Measurements from ENCODE around the gene SYNGR3. TPM values are rescaled to one million over a fixed set of nuclear protein-coding genes. Genes with fewer than 3 reads are reported as not detected.

Gene SYNGR3
- total RNA-seq, 4 donors from 2014 or later, result 2.1 to 5.6 (median 3.3) TPM

- intact Hi-C loops (cut with DNase I), result no loop called here
- WGBS, result under 1% methylated on average over 17 of the region's 25 CpGs
- Histone ChIP-seq H3K27me3 (peaks cover 3 to 48% (median 32%) of the 10 kb centered on the region in 4 donors), H3K36me3 (peaks cover 11 to 27% (median 23%) of the 10 kb centered on the region in 4 donors), H3K27ac (replicated peaks in 1 of 4) (no peak overlapping the region), H3K4me3 (peak overlapping the region in 3 of 4 donors; percentile 20 to 51 (median 24)), H3K9me3 (no peaks in the 10 kb centered on the region), H3K4me1 (peaks cover 33 to 54% (median 48%) of the 10 kb centered on the region in 4 donors)
- DNase-seq (ENCODE audit: extremely low spot score), result no peak
- no peak for TF ChIP-seq EP300 (IDR thresholded peaks at IDR 0.05)
- no peak for TF ChIP-seq POLR2AphosphoS5 (IDR thresholded peaks at IDR 0.05)
- no peak for TF ChIP-seq POLR2A (IDR thresholded peaks at IDR 0.05; ENCODE audit: low read depth)
- no peak for TF ChIP-seq CTCF (IDR thresholded peaks at IDR 0.05)
Observed at GRCh38 chr16:1990101-1990350, 256 bp downstream of the SYNGR3 start.

- DNase-seq (ENCODE audit: extremely low spot score), result no peak
- 0% methylated on average over 20 of the region's 50 CpGs for WGBS
- peaks cover 3 to 48% (median 32%) of the 10 kb centered on the region in 4 donors for H3K27me3 ChIP-seq
- H3K36me3 ChIP-seq, result peaks cover 11 to 22% (median 20%) of the 10 kb centered on the region in 4 donors
- H3K27ac ChIP-seq (replicated peaks in 1 of 4), result no peak overlapping the region
- peak overlapping the region; percentile 5 to 51 (median 22) for H3K4me3 ChIP-seq
- H3K9me3 ChIP-seq, result no peaks in the 10 kb centered on the region
- peaks cover 28 to 49% (median 43%) of the 10 kb centered on the region in 4 donors for H3K4me1 ChIP-seq
- no peak for TF ChIP-seq POLR2A (IDR thresholded peaks at IDR 0.05; ENCODE audit: low read depth)
- intact Hi-C loops (cut with DNase I), result no loop called here
Observed at GRCh38 chr16:1990351-1991134, 773 bp downstream of the SYNGR3 start.

- Histone ChIP-seq H3K27me3 (peaks cover 3 to 48% (median 32%) of the 10 kb centered on the region in 4 donors), H3K4me3 (peak overlapping the region; percentile 45 to 61 (median 48)), H3K9me3 (no peaks in the 10 kb centered on the region), H3K4me1 (peaks cover 26 to 43% (median 38%) of the 10 kb centered on the region in 4 donors), H3K27ac (replicated peaks in 1 of 4) (no peak overlapping the region), H3K36me3 (peaks cover 5 to 16% (median 14%) of the 10 kb centered on the region in 4 donors)
- DNase-seq (ENCODE audit: extremely low spot score), result no peak
- 16% methylated on average over 8 of the region's 18 CpGs for WGBS
- TF ChIP-seq EP300 (IDR thresholded peaks at IDR 0.05), result no peak
- no peak for TF ChIP-seq POLR2A (IDR thresholded peaks at IDR 0.05; ENCODE audit: low read depth)
- TF ChIP-seq POLR2AphosphoS5 (IDR thresholded peaks at IDR 0.05), result no peak
- TF ChIP-seq CTCF (IDR thresholded peaks at IDR 0.05), result no peak
- intact Hi-C loops (cut with DNase I), result no loop called here
Observed at GRCh38 chr16:1991135-1991551, 1.4 kb downstream of the SYNGR3 start.

- DNase-seq (ENCODE audit: extremely low spot score), result no peak
- H3K27me3 ChIP-seq, result peaks cover 3 to 48% (median 32%) of the 10 kb centered on the region in 4 donors
- WGBS, result 30% methylated on average over 8 of the region's 22 CpGs
- intact Hi-C loops (cut with DNase I), result no loop called here
- peak overlapping the region in 3 of 4 donors; percentile 35 to 54 (median 35) for H3K27ac ChIP-seq (replicated peaks in 1 of 4)
- TF ChIP-seq EP300 (IDR thresholded peaks at IDR 0.05) (no peak), CTCF (IDR thresholded peaks at IDR 0.05) (no peak)
- peaks cover under 1 to 15% (median 12%) of the 10 kb centered on the region in 4 donors for H3K36me3 ChIP-seq
- H3K4me1 ChIP-seq, result peaks cover 26 to 40% (median 39%) of the 10 kb centered on the region in 4 donors
- H3K4me3 ChIP-seq, result peak overlapping the region; percentile 45 to 61 (median 48)
- H3K9me3 ChIP-seq, result no peaks in the 10 kb centered on the region
Observed at GRCh38 chr16:1991588-1991947, 1.8 kb downstream of the SYNGR3 start.

GRCh38 chr16:1991948-1992703 is 2.4 kb downstream of the SYNGR3 start:
- TF ChIP-seq POLR2A (IDR thresholded peaks at IDR 0.05; ENCODE audit: low read depth) (no peak), POLR2AphosphoS5 (IDR thresholded peaks at IDR 0.05) (peak; percentile 37 to 39)
- Histone ChIP-seq H3K27ac (replicated peaks in 1 of 4) (peak overlapping the region in 3 of 4 donors; percentile 35 to 54 (median 35)), H3K9me3 (no peaks in the 10 kb centered on the region), H3K36me3 (peaks cover 0 to 15% (median 10%) of the 10 kb centered on the region in 4 donors), H3K4me1 (peaks cover 26 to 45% (median 40%) of the 10 kb centered on the region in 4 donors), H3K4me3 (peak overlapping the region; percentile 45 to 61 (median 48)), H3K27me3 (peaks cover 3 to 48% (median 32%) of the 10 kb centered on the region in 4 donors)
- peak; percentile 97 for DNase-seq (ENCODE audit: extremely low spot score)
- WGBS, result 2% methylated on average over 22 of the region's 96 CpGs
- intact Hi-C loops (cut with DNase I), result no loop called here

Measured in esophagus muscularis mucosa (tissue), 4 donors.